HG03571 (cell line): Measurements from ENCODE around the gene FRAS1.
"Not testable (repeated sequence)": the region's sequence is repeated elsewhere in the genome, so short reads cannot be mapped to it uniquely, and the experiment has no call there.

Experiments
- ATAC-seq: cut with Tn5 transposase; IDR thresholded peaks from one replicate; pipeline ENCODE4 v1.9.1; 2021; ENCODE audit not compliant: unreplicated experiment

The FRAS1 gene

DNA sequence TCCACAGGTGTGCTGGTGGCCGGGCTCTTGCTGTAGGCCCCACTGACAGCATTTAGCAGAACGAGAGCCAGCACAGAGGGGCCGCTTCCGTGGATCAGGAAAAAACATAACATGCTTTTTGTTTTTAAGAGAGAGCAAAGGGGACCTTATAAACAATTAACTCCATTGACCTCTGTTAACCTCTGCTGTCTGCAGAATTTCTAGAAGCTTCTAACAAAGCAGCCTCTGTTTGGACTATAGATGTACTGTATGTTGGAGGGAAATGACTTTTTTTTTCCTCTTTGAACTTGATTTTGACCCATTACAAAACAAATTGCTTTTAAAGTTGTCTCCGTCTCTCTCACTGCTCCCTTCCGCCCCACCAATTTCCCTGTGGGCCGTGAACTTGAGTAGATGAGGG, 210.7 kb downstream of the FRAS1 start:
- no peak for ATAC-seq

DNA sequence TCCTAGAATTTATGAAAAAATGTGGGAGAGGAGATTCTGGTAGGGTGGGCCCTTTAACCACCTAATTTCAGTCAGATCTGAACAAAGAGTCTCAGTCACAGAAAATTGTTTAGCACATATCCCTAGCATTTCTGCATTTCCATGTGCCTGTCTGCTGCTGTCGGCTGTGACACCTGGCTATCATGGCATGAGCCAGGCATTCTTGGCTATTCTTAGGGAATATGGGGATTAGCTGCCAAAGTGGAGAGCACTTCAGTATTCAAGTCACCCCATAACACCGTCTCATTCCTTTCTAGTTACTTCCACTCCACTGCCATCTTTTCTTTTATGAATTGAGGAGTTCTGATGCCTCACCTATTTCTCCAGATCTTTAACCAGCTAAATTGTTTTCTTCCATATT, 211.5 kb downstream of the FRAS1 start:
- ATAC-seq, result no peak

DNA sequence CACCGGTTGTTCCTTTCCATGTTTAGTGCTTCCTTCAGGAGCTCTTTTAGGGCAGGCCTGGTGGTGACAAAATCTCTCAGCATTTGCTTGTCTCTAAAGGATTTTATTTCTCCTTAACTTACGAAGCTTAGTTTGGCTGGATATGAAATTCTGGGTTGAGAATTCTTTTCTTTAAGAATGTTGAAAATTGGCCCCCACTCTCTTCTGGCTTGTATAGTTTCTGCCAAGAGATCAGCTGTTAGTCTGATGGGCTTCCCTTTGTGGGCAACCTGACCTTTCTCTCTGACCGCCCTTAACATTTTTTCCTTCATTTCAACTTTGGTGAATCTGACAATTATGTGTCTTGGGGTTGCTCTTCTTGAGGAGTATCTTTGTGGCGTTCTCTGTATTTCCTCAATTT, 218.3 kb downstream of the FRAS1 start:
- not testable (repeated sequence) for ATAC-seq

DNA sequence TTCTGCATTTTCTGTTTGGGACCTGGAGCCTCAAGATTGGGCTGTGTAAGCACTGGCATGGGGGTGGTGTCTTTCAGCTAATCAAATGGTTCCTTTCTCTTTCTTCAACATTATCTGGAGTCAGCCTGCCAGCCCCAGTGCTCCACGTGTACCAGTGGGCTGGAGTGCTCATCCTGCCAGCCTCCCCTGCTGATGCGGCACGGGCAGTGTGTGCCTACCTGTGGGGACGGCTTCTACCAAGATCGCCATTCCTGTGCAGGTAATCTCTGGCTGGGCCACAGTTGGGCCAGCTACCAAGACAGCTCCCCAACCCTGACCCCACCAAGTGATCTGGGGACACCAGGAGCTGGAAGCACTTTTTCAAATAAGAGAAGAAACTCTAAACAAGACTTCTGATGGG, 229.2 kb downstream of the FRAS1 start:
- no peak for ATAC-seq

DNA sequence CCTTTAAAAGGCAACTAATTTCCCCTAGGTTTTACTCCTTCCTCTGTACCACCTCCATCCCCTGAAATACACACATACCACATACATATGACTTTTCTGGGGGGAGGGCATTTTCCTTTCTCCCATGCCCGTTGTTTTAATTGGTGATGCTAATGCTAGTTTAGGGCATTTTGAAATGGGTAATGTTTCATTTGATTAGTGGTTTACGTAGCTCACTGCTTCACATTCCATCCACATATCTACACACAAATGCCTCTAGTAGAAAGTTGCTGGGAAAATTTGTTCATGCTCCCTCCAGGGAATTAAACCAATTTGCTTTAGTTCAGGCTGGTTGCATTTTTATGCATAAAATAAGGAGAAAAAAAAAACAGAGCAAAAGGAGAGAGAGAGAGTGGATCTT, 231.2 kb downstream of the FRAS1 start:
- no peak for ATAC-seq

DNA sequence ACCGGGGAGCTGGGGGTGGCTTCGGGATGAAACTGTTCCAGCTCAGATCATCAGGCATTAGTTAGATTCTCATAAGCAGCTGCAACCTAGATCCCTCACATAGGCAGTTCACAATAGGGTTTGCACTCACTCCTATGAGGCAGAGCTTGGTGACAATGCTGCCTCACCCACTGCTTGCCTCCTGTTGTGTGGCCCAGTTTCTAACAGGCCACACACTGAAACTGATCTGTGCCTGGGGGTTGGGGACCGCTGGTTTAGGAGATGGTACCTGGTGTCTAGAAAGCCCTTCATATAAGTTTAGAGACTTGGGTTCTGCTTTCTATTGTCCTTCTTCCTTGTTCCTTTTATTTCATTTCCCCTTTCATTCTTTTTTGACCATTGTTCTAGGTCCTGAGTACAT, 234.2 kb downstream of the FRAS1 start:
- ATAC-seq, result no peak

DNA sequence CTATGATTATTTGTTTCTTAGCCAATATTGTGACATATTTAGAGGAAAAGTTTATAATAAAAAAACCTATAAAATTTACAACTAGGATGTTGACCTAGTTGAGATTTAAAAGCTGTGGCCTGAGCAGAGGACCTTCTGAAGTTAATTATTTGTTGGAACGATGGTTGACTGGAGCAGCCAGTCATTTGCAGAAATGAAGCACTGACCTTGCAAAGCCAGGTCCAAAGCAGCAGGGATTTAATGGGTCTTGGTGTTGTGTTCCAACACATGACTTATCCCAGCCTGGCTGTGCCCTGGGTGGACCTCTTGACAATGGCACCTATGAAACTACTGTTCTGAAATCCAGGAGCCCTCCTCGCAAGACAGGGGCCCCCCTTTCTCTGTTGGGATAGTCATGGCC, 235.2 kb downstream of the FRAS1 start:
- no peak for ATAC-seq

DNA sequence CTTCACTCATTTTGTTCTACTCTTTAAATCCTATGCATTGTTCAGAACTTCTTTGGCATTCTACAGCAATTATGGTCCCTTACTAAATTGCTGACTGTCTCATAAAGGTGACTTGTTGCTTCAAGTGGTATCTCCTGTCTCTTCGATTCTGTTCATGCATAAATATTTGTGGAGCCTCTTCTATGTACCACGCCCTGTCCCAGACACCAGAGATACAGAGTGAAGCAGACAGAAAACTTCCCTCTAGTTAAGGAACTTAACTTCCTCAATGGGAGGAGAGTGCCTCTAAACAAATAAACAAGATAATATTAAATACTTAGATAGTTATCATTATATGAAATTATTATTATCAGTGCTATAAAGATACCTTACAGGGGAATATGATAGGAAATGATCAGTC, 235.7 kb downstream of the FRAS1 start:
- no peak for ATAC-seq

DNA sequence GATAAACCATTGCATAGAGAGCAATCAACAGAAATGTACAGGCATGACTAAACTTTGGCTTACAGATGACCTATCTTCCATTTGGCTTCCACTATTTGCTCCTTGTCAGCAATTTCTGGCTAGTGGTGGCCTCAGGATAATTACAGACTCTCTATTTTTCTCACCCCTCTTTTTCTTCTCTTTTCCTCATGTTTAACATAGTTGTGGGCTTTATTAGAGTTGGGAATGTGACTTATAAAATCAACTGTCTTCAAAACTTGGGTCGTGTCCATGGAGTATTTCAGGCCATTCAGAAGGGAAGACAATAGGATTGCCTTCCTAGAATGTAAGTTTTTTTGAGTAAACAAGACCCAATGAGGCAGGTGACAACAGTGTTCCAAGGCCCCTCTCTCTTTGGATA, 236.2 kb downstream of the FRAS1 start:
- ATAC-seq, result no peak

DNA sequence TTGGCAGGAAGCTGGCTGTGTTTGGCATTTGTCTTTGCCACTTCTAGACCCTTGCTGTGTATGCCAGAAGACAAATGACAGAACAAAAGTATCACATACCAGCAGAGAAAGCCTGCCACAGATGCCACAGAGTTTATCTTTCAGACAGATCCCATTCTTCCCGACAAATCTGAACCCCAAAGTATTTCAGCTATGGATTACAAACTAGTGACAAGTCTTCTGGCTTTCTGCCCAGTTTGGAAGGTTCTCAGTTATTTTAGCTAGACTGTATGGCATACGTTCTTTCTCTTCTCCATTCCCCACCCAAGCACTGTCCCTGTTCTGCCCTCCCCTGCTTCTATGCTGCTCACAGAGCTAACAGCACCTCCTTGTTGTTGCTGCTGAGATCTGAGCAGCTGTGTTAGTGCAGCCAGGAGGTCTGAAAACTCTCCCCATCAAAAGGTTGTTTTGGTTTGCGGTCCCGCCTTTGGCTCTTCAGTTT, 236.7 kb downstream of the FRAS1 start:
- no peak for ATAC-seq

DNA sequence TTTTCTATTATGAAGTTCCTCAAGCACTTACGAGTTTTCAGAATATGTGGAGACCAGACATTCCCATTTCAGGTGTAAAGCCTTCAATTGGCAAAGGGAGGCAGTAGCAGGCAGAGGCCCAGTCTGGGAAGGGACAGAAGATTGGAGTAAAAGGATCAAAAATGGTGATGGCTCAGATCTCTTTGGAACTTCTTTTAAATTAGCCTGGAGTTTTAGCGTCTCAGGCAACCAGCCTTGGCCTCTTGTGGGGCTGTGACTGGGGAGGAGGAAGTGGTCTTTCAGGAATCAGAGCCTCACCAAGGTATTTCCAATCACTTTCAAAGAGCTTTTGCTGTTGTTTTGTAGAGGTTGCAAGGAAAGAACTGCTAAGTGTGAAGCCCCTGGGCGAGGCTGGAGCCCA, 239.1 kb downstream of the FRAS1 start:
- no peak for ATAC-seq

DNA sequence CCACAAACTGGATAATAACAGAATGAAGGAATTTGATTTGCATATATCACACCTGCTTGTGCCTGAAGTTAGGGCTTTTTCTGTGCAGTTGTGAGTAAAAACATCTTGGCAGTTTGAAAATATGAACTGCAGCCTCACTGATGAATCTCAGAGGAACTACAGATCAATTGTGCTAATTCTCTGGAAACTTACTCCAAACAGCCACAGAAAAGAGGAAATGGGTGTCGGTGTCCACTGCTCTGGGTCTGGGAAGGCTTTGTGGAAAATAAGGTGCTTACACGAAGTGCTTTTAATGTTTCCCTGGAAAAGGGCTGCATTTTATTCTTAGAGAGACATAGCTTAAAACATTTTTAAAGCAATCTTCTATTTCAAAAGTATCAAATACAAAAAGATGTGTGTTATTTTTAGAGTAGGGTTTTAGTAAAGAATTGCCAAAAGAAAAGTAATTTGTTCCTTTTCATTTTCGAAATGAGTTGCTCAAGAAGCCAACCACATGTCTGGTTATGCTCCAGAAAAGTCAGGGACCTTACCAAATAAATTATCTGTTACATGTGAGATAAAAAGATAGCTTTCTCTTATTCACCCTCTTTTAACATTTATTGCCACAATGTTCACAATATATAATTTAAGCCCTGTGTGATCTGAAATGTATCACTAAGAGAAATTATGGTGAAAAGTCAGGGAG, 240.1 kb downstream of the FRAS1 start:
- ATAC-seq, result no peak

DNA sequence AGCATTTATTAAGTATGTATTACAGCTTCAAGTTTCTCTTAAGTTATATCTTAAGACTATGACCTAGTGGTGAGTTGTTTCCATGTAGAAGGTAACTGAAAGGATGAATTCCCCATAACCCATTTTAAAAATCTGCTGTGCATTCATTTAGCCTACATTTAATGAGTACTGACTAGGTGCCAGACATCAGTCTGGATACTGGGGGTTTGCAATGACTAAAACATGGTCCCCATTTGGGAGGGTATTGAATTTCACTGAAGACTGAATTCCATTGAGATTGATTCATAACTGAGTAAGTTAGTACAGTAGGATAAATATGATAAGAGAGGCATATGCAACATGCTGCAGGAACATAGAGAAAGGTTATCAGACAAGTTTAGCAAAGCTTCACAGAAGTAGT, 241.5 kb downstream of the FRAS1 start:
- no peak for ATAC-seq

DNA sequence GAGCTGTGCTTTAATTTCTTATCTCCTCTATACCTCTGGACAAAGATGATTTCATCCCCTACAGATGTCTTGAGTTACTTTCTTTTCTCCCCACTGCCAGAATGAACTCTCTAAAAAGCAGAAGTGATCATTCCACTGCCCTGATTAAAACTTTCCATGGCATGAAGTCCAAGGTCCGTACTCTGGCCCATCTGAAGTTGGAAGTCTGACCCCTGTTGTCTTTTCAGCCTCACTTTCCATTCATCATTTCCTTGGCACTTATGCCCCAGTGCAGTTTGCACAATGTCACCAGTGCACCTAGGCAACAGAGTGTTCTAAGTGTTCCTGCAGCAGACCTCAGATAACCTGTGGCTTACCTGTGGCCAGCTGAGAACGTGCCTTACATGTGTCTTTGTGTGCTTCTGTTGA, 242.4 kb downstream of the FRAS1 start:
- no peak for ATAC-seq

DNA sequence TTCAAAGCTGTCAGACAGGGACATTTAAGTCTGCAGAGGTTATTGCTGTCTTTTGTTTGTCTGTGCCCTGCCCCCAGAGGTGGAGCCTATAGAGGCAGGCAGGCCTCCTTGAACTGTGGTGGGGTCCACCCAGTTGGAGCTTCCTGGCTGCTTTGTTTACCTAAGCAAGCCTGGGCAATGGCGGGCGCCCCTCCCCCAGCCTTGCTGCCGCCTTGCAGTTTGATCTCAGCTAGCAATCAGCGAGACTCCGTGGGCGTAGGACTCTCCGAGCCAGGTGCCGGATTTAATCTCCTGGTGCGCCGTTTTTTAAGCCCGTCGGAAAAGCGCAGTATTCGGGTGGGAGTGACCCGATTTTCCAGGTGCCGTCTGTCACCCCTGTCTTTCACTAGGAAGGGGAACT, 250.1 kb downstream of the FRAS1 start:
- ATAC-seq, result not testable (repeated sequence)

DNA sequence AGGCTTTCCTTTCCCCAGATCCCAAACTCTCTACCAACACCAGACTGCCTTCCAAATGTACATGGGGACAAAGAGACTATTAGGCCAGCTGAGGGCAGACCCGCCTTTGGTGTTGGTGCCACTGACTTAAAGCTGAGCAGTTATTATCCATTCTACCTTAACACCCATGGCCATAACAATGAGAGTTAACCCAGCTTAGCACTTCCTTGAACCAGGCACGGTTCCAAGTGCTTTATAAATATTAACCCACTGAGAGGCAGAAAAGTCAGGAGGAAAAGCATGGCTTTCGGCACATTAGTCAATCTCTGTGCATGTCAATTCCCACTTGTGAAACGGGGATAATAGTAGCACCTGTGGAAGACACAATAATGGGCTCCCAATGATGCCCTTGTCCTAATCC, 251.4 kb downstream of the FRAS1 start:
- no peak for ATAC-seq

DNA sequence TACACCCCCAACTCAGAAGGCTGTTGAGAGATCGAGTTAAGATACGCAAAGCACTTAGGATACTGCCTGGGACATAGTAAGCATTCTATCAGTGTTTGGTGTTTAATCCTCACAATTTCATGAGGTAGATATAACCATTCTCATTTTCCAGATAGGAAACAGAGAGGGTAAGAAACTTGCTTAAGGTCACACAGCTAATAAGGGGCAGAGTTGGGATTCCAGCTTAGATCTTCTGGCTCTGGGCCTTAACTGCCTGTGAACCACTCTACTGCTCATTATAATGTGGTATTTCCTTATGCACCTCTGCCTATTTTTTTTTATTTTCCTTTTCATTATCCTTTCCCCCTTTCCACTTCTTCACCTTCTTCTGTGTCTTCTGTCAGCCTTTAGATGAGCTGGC, 252.2 kb downstream of the FRAS1 start:
- no peak for ATAC-seq

DNA sequence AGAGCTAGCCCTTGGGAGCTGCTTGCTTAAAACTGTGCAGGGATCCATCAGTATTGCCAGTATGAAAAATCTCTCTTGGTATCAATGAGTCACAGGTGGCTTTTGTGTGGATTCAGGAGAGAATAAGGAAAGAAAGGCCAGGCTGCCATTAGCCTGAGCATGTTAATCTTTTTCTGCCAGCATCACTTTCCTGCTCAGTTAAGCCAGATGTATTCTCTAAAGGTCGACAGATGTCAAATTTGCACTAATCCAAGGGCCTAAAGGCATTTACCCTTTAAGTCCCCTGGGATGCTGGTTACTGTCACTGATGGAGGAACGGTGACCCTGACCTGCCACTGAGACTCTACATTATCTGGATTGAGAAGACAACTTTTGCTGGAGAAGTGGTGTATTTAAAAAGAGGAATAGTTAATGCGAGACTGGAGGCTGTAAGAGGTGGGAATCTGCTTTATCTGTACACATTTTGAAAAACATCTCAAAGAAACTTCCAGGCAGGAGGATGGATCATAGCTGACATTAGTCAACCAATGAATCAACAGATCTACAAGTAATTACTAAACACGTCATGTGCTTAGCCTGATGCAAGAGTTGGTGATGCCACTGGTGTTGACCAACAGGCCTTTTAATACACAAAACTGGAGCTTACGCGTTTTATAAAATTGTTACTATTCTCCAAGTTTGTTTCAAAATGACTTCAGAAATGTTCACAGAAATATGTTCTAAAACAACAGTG, 253.1 kb downstream of the FRAS1 start:
- ATAC-seq, result no peak

DNA sequence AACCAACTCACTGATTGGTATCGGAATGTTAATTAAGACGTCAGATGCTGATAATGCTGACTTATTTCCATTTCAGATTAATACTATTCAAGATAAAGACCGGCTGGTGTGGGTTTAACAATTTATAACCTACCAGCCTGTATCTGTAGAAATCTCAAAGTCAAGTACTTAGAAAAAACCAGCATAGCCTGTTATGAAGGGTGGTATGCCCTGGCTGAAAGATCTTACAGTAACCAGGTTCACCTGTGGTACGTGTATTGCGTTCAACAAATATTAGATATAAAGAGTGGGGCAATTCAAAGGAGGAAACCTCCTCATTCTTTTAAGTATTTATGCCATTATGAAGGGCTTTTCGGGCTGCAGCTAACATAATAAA, 253.6 kb downstream of the FRAS1 start:
- ATAC-seq, result no peak

DNA sequence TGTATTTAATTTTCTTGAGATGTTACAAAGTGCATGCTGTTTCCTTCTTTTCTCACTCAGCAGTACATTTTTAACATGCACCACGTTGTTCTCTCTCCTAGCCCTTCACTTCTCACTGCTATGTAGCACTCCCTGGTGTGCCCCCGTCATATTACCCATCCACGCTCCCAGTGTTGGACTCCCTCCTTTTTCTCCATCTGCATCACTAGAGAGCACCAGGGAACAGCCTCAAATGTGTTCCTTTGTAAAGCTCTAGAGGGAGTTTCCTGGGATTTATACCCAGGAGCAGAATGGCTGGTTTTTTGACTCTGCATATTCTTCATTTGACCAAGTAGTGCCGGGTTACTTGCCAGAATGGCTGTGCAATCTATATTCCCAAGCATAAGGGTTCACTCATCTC, 254.2 kb downstream of the FRAS1 start:
- ATAC-seq, result no peak

DNA sequence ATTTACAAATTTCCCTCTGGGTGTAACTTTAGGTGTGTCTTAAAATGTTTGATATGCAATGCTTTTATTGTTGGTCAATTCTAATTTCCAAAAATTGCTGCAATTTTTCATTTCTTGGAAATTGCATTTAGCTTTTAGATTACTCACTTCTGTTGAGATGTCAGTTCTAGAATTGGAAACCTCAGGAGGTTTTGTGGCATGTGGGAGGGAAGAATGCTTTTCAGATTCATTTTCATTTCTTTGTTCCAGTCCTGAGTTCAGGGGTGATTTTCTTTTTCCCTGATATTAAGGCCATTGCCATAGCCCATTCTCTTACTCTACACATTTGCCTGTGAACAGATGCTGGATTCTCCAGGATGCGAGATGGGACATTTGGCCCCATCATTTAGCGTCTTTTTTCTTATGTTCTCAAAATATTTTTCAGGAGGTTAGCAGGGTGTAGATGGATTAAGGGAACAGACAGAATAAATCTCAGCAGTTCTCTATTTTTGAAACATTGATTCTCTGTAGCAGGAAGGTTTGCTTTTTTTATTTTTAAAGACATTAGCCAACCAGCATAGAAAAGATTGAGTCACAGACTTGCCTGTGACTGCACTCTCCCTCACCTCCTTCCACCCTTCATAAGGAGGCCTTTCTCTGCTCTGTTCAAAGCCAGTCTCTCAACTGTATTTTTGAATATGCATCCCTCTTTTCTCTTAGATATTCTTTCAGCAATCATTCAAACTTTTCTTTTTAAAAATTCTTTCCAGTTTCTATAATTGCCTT, 256.0 kb downstream of the FRAS1 start:
- no peak for ATAC-seq

DNA sequence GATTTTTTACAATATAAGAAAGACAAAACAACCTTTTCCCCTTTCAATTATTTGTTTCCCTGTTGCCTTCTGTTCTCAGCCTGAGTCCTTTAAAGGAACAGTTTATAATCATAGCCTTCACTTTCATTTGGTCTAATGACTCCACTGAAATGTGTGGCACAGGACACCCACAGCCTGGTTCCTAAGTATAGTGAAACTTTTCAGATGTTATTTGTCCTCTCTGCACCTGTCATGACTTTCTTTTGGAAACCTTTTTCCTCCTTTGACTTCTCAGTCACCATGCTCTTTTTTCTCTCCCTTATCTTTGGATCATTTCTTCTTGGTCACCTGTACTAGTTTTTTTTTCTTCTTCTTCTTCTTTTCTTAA, 256.6 kb downstream of the FRAS1 start:
- ATAC-seq, result no peak
